Measurements from ENCODE around the gene STX5.
"Not testable (repeated sequence)": the region's sequence is repeated elsewhere in the genome, so short reads cannot be mapped to it uniquely, and the experiment has no call there.

The STX5 gene

DNA sequence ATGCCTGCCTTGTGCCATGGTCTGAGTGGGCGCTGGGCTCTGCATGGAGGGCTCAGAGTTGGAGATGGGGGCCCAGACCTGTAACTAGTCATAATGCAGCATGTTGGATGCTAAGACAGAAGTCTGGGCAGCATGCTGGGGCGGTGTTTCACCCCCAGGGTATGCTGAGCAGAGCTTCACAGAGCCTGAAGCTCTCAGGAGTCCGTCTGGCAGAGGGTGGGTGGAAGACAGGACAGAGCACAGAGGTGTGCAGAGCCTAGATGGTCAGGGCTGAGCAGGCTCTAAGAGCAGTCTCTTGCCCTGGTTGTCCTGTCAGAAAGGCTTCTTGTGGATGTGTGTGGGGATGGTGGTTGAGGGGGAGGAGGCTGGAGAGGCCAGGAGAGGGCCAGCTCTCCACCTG lies 53.4 kb downstream of the STX5 start:
- no peak for DNase-seq

DNA sequence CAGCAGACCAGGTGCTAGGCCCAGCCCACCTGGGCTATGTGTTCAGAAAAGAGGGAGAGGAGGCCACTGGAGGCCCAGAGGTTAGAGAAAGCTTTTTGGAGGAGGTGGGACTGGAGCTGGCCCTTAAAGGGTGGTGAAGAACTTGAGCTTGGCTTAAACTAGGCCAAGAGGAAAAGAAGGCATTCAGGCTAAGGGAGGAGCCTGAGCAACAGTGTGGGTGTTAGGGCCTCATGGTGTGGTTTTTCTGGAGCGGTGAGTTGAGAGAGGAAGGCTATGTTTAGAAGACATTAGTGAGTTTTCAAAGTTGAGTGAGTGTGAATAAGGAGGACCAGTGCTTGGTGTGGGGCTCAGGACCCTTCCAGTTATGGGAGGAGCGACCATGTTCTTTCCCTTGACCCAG lies 54.5 kb downstream of the STX5 start:
- no peak for DNase-seq

DNA sequence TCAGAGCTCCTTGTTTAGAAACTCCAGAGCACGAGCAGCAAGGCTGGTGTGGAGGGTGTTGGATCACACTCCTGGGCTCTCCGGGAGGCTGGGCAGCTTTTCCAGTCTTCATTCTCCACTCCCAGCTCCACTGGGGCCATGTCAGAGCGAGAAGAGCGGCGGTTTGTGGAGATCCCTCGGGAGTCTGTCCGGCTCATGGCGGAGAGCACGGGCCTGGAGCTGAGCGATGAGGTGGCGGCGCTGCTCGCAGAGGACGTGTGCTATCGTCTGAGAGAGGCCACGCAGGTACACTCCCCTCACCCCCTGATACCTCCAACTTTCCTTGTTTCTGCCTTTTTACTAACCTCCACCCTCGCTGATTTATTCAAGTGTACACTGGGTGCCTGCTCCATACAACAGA lies 56.2 kb downstream of the STX5 start:
- no peak for DNase-seq

DNA sequence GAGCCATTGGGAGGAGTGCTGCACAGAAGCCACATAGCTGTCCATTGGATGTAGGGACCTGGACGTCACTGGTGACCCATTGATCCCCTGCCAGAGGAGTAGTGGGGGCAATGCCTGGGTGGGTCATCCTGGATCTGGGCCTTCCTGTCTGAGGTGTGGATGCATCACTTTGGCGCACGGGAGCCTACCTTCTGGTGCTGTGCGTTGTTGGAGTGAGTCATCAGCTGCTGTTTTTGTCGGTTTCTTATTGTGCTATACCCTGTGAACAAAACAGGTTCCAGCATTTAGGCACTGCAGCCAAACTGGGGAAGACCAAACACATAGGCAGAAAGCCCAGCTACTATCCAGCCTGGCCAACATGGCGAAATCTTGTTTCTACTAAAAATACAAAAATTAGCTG lies 57.4 kb downstream of the STX5 start:
- no peak for DNase-seq

DNA sequence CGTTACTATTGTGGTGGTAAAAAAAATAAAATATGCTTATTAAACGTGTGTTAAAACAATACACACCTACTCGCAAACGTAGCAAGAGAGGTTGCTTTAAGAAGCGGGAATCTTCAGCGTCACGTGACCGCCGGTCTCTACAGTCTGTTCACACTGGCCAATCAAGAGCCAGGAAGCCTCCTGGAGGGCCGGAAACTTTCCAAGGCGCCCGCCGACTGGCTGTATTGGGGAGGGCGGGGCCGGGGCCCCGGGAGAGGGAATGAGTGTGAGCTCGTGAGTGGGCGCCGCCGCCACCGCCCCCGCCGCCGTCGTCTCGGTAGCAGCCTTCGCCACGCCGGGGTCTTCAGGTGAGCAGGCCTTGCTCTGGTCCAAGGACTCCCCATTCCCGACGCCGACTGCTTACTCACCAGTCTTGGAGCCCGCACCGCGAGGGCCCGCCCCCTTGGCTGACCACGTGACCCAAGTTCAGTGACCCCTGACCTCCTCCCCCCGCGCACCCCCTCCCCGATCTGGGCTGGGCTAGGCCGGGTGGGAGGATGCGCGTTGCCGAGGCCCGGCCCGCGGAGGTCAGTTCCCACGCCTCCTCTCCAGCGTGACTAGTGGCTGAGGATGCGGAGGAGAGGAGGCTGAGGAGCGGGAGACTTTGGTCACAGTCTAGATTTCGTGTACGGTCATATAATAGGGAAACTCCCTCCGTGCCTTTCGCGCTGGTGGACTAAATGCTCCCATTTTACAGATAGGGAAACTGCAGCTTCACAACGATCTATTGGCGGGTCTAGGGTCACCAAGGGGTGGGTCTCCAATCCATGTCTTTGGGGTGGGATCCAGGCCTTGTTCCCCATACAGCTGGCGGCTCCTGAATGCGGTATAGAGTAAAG lies 60.5 kb downstream of the STX5 start, which contains the start of gene TAF6L:
TSS of gene TAF6L (plus strand) at position 253 of the 878 bp plus-strand sequence. CDS start 4,388 bp downstream, outside the sequence.
- peak; percentile 90 for DNase-seq

DNA sequence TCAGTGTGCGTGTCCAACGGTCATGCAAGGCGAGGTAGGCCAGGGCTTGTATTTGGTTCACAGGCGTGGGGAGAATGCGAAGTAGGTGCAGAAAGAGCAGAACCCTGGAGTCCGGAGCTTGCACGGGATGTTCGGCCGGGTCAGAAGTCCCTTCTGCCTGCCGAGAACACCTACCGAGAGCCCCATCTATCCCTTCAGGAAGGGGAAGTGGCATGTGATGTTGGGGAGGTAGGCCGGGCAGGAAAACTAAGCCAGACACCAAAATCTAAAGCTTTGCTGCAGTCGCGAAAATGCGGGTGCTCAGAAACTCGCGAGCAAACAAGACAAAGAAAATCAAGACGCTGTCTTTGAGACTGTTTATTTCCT lies 61.1 kb downstream of the STX5 start:
- peak; percentile 62 for DNase-seq

DNA sequence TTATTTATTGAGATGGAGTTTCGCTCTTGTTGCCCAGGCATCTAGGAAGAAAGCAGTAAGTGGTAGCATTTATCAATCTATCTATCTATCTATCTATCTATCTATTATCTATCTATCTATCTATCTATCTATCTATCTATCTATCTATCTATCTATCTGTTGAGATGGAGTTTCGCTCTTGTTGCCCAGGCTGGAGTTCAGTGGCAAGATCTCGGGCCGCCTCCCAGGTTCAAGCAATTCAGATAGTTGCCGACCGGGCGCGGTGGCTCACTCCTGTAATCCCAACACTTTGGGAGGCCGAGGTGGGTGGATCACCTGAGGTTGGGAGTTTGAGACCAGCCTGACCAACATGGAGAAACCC lies 71.0 kb downstream of the STX5 start:
- not testable (repeated sequence) for DNase-seq

DNA sequence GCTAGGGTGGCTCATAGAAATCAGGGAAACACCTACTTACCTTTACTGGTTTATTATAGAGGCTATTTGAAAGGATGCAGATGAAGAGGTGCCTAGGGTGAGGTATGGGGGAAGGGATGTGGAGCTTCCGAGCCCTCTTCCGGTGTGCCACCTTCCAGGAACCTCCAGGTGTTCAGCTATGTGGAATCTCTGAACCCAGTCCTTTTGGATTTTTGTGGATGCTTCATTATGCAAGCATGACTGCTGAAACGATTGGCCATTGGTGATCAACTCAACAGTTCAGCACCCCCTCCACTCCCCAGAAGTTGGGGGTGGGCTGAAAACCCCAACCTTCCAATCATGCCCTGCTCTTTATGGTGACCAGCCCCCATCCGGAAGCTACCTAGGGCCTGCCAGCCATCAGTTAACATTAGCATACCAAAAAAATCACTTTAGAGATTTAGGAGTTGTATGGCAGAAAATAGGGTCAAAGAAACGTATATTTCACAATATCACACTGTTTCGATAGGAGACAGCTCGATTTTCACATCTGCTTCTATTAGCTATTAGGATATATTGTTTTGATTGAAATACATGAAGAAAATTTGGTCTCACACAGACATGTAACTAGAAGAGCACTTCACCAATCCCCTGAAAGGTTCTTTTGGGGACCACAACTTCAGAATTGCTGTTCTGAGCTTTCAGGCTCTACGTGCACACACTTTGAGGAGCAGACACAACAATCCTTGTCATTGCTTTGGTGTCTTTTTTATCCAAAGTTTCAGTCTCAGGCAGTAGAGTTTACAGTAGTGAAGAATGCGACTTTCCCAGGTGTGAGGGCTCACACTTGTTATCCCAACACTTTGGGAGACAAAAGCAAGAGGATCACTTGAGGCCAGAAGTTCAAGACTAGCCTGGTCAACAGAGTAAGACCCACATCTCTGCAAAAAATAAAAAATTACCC lies 73.7 kb downstream of the STX5 start:
- DNase-seq, result no peak
